HuH-7 (cell line): ENCODE measurements around the gene CHSY1.

ENCODE experiments used
- DNase-seq: peaks from one replicate; pipeline ENCODE4 v3.0.0; 2011; ENCODE audit warnings: low spot score

CHSY1 gene

DNA sequence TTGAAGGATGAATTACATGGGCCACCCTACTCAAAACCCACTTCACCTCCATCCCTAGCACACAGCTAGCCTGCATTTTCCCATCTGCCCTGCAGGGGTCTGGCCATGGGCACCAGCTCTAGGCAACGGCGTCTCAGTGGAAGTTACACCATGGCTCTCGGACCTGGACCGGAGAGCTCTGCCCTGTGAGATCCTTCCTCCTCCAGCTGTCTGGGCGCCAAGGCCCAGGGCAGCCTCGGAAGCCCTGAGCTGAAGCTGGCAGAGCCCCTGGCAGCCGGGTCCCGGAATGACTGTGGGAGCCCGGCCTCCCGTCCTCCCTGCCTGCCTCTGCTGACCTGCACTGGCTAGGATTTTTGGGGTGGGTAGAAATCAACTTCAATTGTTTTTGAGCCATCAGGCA lies 98.9 kb downstream of the CHSY1 start:
- peak; percentile 75 for DNase-seq

DNA sequence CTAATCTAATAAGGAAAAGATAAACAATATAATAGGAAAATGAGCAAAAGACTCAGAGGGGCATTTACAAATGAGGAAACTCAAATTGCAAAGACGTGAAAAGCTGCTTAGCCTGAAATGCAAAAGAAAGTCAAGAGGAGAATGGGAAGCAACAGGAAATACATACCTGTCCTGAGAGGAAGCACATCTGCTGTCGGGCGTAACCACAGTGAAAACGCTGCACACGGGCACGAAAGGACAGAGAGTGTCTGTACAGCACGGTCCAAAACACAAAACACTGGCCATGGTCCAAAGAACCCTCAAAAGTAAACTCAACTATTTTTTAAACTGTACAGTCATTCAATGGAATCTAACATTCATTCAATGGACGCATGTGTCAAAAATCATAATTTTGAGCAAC lies 100.6 kb downstream of the CHSY1 start:
- no peak for DNase-seq

- no peak for DNase-seq
Observed at GRCh38 chr15:101150723-101151040, 101.2 kb downstream of the CHSY1 start.

DNA sequence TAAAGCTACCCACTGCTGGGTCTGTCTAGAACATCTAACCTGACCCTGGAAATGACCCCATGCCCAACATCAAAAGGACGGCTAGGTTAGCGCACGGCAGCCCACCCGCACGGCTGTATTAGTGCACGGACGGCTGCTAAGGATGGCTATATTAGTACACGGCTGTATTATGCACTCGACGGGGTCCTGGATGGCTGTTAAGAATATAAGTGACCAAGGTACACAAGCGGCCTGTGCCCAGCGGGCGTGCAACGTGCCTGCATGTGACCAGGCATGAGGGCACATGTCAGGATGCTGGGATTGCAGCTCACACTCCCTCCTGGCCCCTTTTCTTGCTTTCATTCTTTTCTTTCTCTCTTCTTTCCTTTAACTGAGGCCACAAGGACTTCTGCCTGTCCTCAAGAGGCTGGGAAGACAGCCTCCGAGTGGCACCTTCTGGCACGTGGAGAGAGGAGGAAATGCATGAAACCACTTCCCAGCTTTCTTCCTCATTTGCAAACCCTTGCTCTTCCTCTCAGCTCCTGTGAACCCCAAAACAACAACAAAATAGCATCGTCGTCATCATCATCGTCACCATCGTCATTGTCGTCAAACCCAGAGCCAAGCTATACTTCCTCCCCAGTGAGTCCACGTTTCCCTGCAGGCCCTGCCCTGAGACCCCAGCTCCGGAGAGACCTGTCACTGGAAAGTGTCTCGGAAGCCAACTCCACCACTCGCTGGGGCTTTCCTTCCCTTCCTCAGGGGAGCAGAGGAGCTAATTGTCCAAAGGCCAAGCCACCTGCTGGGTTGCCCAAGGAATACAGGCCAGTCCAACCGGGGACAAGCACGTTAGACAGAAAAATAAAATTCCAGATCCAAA lies 101.8 kb downstream of the CHSY1 start:
- DNase-seq: no peak

GRCh38 chr15:101148881-101149664 lies 102.8 kb downstream of the CHSY1 start:
- DNase-seq: peak; percentile 34

- no peak for DNase-seq
Observed at GRCh38 chr15:101148166-101148880, 103.5 kb downstream of the CHSY1 start.

- no peak for DNase-seq
Observed at GRCh38 chr15:101147181-101147580, 104.7 kb downstream of the CHSY1 start.

- no peak for DNase-seq
Observed at GRCh38 chr15:101146118-101146702, 105.6 kb downstream of the CHSY1 start.

- DNase-seq: no peak
Observed at GRCh38 chr15:101145362-101145761, 106.5 kb downstream of the CHSY1 start.

DNA sequence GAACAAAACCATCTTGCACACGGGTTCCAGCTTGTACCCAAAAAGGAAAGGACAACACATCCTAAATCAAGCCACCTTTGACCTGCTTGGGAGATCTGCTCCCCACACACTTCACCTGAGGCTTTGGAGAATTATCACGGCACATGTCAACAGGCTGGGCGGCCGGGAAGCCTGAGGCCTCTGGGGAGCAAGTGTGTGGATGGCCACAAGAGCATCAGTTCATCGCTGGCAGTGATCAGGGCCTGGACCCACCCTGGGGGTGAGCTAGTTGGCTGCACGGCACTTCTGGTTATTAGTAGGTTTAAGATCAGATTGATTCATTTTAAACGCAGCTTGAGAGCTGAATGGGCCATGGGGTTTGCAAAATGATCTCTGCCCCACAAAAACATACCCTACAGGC lies 108.5 kb downstream of the CHSY1 start:
- DNase-seq: no peak

DNA sequence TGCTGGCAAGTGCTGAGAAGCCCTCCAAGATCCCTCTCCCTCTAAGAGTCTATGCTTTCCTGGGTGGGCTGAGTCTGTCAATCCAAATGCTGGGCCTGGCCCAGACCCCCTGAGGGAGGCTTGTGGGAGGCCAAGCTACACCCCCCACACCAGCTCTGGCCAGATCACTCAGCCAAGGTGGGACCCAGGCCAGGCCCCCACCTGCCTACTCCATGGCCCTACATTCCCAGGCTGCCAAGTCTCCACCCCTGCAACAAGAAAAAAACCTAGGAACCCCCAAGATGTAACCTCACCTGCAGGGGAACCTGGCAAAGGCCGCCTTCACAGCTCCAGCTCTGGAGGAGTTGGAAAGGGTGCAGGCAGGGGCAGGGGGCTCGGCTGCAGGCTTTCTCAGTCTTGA lies 109.1 kb downstream of the CHSY1 start:
- no peak for DNase-seq

GRCh38 chr15:101141926-101142527 lies 109.8 kb downstream of the CHSY1 start:
- no peak for DNase-seq

- DNase-seq: no peak
Observed at GRCh38 chr15:101140697-101141065, 111.2 kb downstream of the CHSY1 start.

- no peak for DNase-seq
Observed at GRCh38 chr15:101139986-101140696, 111.7 kb downstream of the CHSY1 start.

- no peak for DNase-seq
Observed at GRCh38 chr15:101138913-101139880, 112.7 kb downstream of the CHSY1 start.

GRCh38 chr15:101138086-101138660 lies 113.7 kb downstream of the CHSY1 start:
- no peak for DNase-seq

GRCh38 chr15:101137312-101137940 lies 114.4 kb downstream of the CHSY1 start:
- DNase-seq: no peak

- no peak for DNase-seq
Observed at GRCh38 chr15:101136381-101137268, 115.2 kb downstream of the CHSY1 start.
